Measurements from ENCODE around the gene NARF.

DNA sequence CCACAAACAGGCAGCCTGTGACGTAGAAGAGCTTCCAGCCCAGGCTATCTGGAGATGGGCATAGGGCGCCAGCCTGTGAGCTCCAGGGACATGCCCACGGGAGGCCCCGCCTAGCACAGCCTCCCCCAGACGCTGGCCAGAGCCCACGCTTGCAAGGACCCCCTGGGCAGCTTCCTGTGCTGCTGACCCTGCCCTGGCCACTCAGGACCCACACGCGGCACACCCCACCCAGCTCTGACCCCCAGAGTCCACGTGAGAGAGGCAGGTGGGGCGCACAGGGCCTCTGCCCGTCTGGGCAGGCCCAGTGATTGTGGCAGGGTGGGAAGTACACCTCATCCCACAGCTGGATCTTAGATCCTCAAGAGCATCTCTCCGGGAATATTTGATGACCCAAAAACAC, 11.9 kb upstream of the NARF start:
- no peak for TF ChIP-seq CTCF (IDR thresholded peaks at IDR 0.05)
- TF ChIP-seq POLR2A (IDR thresholded peaks at IDR 0.05), result no peak
